IMR-90 (cell line): ENCODE data around the gene RAF1. TPM values are rescaled to one million over a fixed set of nuclear protein-coding genes. Genes with fewer than 3 reads are reported as not detected.

Experiments
- ATAC-seq: fragments of 200-7000 bp; cut with Tn5 transposase; 2 replicates; pipeline ENCODE4 v1.9.1; 2020; ENCODE audit warnings: low read depth, mild to moderate bottlenecking, moderate library complexity
- BruUV-seq: library from RNA; stranded (reverse); fragments of 400-500 nt; replicated peaks from 2 replicates; lab custom pipeline; 2021; lab: Mats Ljungman, UMichigan
- CTCF ChIA-PET: fragments of 300-600 bp; formaldehyde crosslinking; extraction: SDS; loops from one replicate; lab custom pipeline; 2021; ENCODE audit warnings: antibody characterized with exemption; lab: Yijun Ruan, JAX
- POLR2A ChIA-PET: fragments of 300-600 bp; sonication (Branson Sonifier 250); formaldehyde crosslinking; loops from one replicate; lab custom pipeline; 2022; ENCODE audit warnings: antibody characterized with exemption; ENCODE audit not compliant: unreplicated experiment; lab: Charles Lee
- DNase-seq: peaks from one replicate; pipeline ENCODE4 v3.0.0; 2013
- H2AFZ ChIP-seq: replicated peaks from 2 replicates; pipeline ENCODE3; 2013; ENCODE audit warnings: low read length, mild to moderate bottlenecking; ENCODE audit not compliant: poor library complexity
- H2AK5ac ChIP-seq: 2 replicates; pipeline ENCODE4 v1.6.1; 2013; ENCODE audit warnings: low read depth, low read length, inconsistent platforms
- H2AK9ac ChIP-seq: replicated peaks from 2 replicates; pipeline ENCODE3; 2013; ENCODE audit warnings: mild to moderate bottlenecking, low read depth, low read length, moderate library complexity; ENCODE audit not compliant: poor library complexity
- H2BK120ac ChIP-seq: 2 replicates; pipeline ENCODE4 v1.6.1; 2013; ENCODE audit warnings: low read depth, low read length, inconsistent platforms
- H2BK15ac ChIP-seq: 3 replicates; pipeline ENCODE4 v1.6.1; 2013; ENCODE audit warnings: low read depth, low read length, inconsistent platforms
- H2BK20ac ChIP-seq: 2 replicates; pipeline ENCODE4 v1.6.1; 2013; ENCODE audit warnings: low read depth, mild to moderate bottlenecking, inconsistent platforms, low read length, moderate library complexity
- H2BK5ac ChIP-seq: 2 replicates; pipeline ENCODE4 v1.6.1; 2013; ENCODE audit warnings: mild to moderate bottlenecking, low read depth, low read length, inconsistent platforms; ENCODE audit not compliant: poor library complexity, severe bottlenecking
- H3K14ac ChIP-seq: replicated peaks from 2 replicates; pipeline ENCODE4 v1.6.1; 2013; ENCODE audit warnings: low read depth, low read length, inconsistent platforms
- H3K18ac ChIP-seq: 2 replicates; pipeline ENCODE4 v1.6.1; 2013; ENCODE audit warnings: low read depth, low read length, control low read depth
- H3K23ac ChIP-seq: 2 replicates; pipeline ENCODE4 v1.6.1; 2013; ENCODE audit warnings: low read depth, low read length, inconsistent platforms
- H3K27ac ChIP-seq: 2 replicates; pipeline ENCODE4 v1.5.1; 2013; ENCODE audit warnings: mild to moderate bottlenecking, control low read depth, low read length; ENCODE audit not compliant: insufficient read depth
- H3K27me3 ChIP-seq: 2 replicates; pipeline ENCODE4 v1.6.1; 2013; ENCODE audit warnings: low read length; ENCODE audit not compliant: control insufficient read depth, insufficient read depth
- H3K36me3 ChIP-seq: 2 replicates; pipeline ENCODE4 v1.6.1; 2013; ENCODE audit warnings: low read length, mixed read lengths; ENCODE audit not compliant: control insufficient read depth, insufficient read depth
- H3K4ac ChIP-seq: 2 replicates; pipeline ENCODE4 v1.6.1; 2013; ENCODE audit warnings: low read depth, low read length, inconsistent platforms
- H3K4me1 ChIP-seq: 2 replicates; pipeline ENCODE4 v1.6.1; 2013; ENCODE audit warnings: low read length, mixed read lengths; ENCODE audit not compliant: control insufficient read depth, insufficient read depth
- H3K4me2 ChIP-seq: 2 replicates; pipeline ENCODE4 v1.6.1; 2013; ENCODE audit warnings: low read depth, mild to moderate bottlenecking, control low read depth, low read length, moderate library complexity
- H3K4me3 ChIP-seq: 2 replicates; pipeline ENCODE4 v1.5.1; 2013; ENCODE audit warnings: low read depth, mild to moderate bottlenecking, control low read depth, low read length, moderate library complexity; ENCODE audit not compliant: insufficient read depth
- H3K56ac ChIP-seq: 2 replicates; pipeline ENCODE4 v1.6.1; 2013; ENCODE audit warnings: low read length, inconsistent platforms; ENCODE audit not compliant: insufficient read depth; ENCODE audit errors: extremely low read depth
- H3K79me1 ChIP-seq, 2 experiments: 2 replicates each; pipeline ENCODE4 v1.6.1; 2013; ENCODE audit warnings: low read length in 2 of 2, inconsistent platforms in 1 of 2, low read depth in 1 of 2
- H3K9ac ChIP-seq: 2 replicates; pipeline ENCODE4 v1.6.1; 2013; ENCODE audit warnings: low read depth, low read length, control low read depth
- H3K9me1 ChIP-seq: 2 replicates; pipeline ENCODE4 v1.6.1; 2013; ENCODE audit warnings: low read length, inconsistent platforms; ENCODE audit not compliant: insufficient read depth
- H3K9me3 ChIP-seq: 2 replicates; pipeline ENCODE4 v1.6.1; 2013; ENCODE audit warnings: low read length; ENCODE audit not compliant: control insufficient read depth, insufficient read depth
- H4K20me1 ChIP-seq: 2 replicates; pipeline ENCODE4 v1.6.1; 2013; ENCODE audit warnings: low read length, inconsistent platforms; ENCODE audit not compliant: insufficient read depth
- H4K5ac ChIP-seq: 2 replicates; pipeline ENCODE4 v1.6.1; 2013; ENCODE audit warnings: mild to moderate bottlenecking, low read depth, low read length, control low read depth
- H4K8ac ChIP-seq, 2 experiments: 2 replicates each; pipeline ENCODE4 v1.6.1; 2013; ENCODE audit warnings: low read depth in 2 of 2, low read length in 2 of 2, control low read depth in 1 of 2, inconsistent platforms in 1 of 2
- H4K91ac ChIP-seq: 2 replicates; pipeline ENCODE4 v1.6.1; 2013; ENCODE audit warnings: low read depth, low read length, inconsistent platforms; ENCODE audit not compliant: insufficient read depth
- BHLHE40 ChIP-seq: fragments of 150-350 bp; IDR thresholded peaks from 2 replicates; pipeline ENCODE4 v1.6.1; 2016; ENCODE audit warnings: mild to moderate bottlenecking, low read depth, low read length
- CEBPB ChIP-seq: IDR thresholded peaks from 2 replicates; pipeline ENCODE4 v1.6.1; 2012; ENCODE audit warnings: low read depth, low read length, improper control_type of control experiment
- CHD1 ChIP-seq: IDR thresholded peaks from 2 replicates; pipeline ENCODE4 v1.6.1; 2012; ENCODE audit warnings: low read depth, low read length, improper control_type of control experiment
- FOS ChIP-seq: fragments of 150-350 bp; IDR thresholded peaks from 2 replicates; pipeline ENCODE4 v1.6.1; 2016; ENCODE audit warnings: low read depth, low read length
- MAFK ChIP-seq: IDR thresholded peaks from 2 replicates; pipeline ENCODE4 v1.6.1; 2012; ENCODE audit warnings: low read depth, low read length, improper control_type of control experiment
- MAZ ChIP-seq: IDR thresholded peaks from 2 replicates; pipeline ENCODE4 v1.6.1; 2012; ENCODE audit warnings: low read depth, mild to moderate bottlenecking, low read length, improper control_type of control experiment, moderate library complexity, borderline replicate concordance
- MXI1 ChIP-seq: IDR thresholded peaks from 2 replicates; pipeline ENCODE4 v1.6.1; 2012; ENCODE audit warnings: low read depth, mild to moderate bottlenecking, low read length, moderate library complexity, borderline replicate concordance
- NFE2L2 ChIP-seq: fragments of 150-350 bp; IDR thresholded peaks from 2 replicates; pipeline ENCODE4 v1.6.1; 2016; ENCODE audit warnings: low read depth, mild to moderate bottlenecking, low read length
- POLR2A ChIP-seq: IDR thresholded peaks from 2 replicates; pipeline ENCODE4 v1.6.1; 2012; ENCODE audit warnings: mild to moderate bottlenecking, low read depth, low read length
- RAD21 ChIP-seq: IDR thresholded peaks from 2 replicates; pipeline ENCODE4 v1.6.1; 2012; ENCODE audit warnings: low read length, improper control_type of control experiment
- RCOR1 ChIP-seq: IDR thresholded peaks from 2 replicates; pipeline ENCODE4 v1.6.1; 2012; ENCODE audit warnings: mild to moderate bottlenecking, low read length, improper control_type of control experiment; ENCODE audit not compliant: insufficient replicate concordance
- RFX5 ChIP-seq: IDR thresholded peaks from 2 replicates; pipeline ENCODE4 v1.8.0; 2012; ENCODE audit warnings: low read depth, mild to moderate bottlenecking, low read length, moderate library complexity
- SMC3 ChIP-seq: fragments of 150-350 bp; IDR thresholded peaks from 2 replicates; pipeline ENCODE4 v1.6.1; 2016; ENCODE audit warnings: low read depth, mild to moderate bottlenecking, antibody characterized with exemption, low read length, moderate library complexity
- USF2 ChIP-seq: fragments of 150-350 bp; IDR thresholded peaks from 2 replicates; pipeline ENCODE4 v1.6.1; 2017; ENCODE audit warnings: mild to moderate bottlenecking, antibody characterized with exemption, low read length, low read depth
- WGBS, 2 experiments: methylation state at CpG; one replicate each; pipeline versions ENCODE4 v1.1.5 to v1.1.7; 2013; ENCODE audit warnings: missing lambda C conversion rate in 2 of 2; ENCODE audit not compliant: insufficient read length in 1 of 2; ENCODE audit errors: extremely low coverage in 2 of 2; 5-methylcytosine and 5-hydroxymethylcytosine counted together
- dilution Hi-C: fragments of 300-500 bp; cut with HindIII; formaldehyde crosslinking; loops from one replicate; pipeline ENCODE4 v1.14.3; 2018; ENCODE audit warnings: low sequenced_read_pairs; ENCODE audit not compliant: unreplicated experiment
- in situ Hi-C: fragments of 300-500 bp; cut with MboI; formaldehyde crosslinking; loops from 3 replicates; pipeline ENCODE4 v1.14.3; 2019; ENCODE audit warnings: low sequenced_read_pairs, inconsistent platforms, mixed read lengths
- intact Hi-C: fragments of 100-400 bp; cut with micrococcal nuclease; formaldehyde crosslinking; loops from 2 replicates; pipeline ENCODE4 v1.10.0; 2022
- polyA plus RNA-seq, 3 experiments: library from polyadenylated mRNA; depleted of rRNA; stranded (reverse); fragments of >200 nt; gene quantifications; 2 replicates each; pipeline ENCODE4 v1.2.3, GENCODE V29; 2012; ENCODE audit warnings: low replicate concordance in 1 of 3
- total RNA-seq: library from RNA; depleted of rRNA; stranded (reverse); fragments of >200 nt; gene quantifications from 2 replicates; pipeline ENCODE4 v1.2.3, GENCODE V29; 2012
- TF ChIP-seq, protein P1 (sequence below): fragments of 150-350 bp; IDR thresholded peaks from 2 replicates; pipeline ENCODE4 v1.6.1; 2016; ENCODE audit warnings: low read depth, mild to moderate bottlenecking, low read length, moderate library complexity, borderline replicate concordance
- TF ChIP-seq, protein P2 (sequence below): conservative IDR thresholded peaks from 2 replicates; pipeline ENCODE4 v1.5.1; 2012; ENCODE audit warnings: mild to moderate bottlenecking, low read depth, low read length, improper control_type of control experiment

The RAF1 gene
- total and polyA plus RNA-seq, 2 of the 4 experiments (the other 2 are of a cell fraction): 115 to 151 TPM

DNA sequence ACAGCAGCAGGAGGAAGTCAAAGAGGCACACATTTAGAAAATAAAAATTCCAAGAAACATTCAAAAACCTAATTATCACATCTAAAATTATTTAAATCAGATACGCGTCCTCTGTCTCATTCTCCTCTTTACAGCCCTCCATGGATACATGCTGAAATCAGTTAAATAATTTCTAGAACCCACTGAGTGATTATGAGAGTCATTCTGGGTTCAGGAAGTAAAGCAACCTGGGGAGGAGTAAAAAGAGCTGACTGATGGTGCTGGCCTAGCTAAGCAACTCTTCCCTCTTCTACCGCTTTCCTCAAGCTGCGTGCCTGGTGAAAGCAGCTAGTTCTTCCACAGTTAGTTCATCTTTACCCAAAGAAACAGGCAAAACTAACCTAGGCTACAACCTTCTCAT, 48.7 kb downstream of the RAF1 start:
- H3K9ac ChIP-seq: no peak overlapping the region
- TF ChIP-seq USF2 (no peak), MXI1 (no peak), RCOR1 (no peak), RFX5 (no peak), NFE2L2 (no peak), CEBPB (no peak), MAZ (no peak), RAD21 (no peak), CHD1 (no peak), BHLHE40 (no peak), POLR2A (no peak), SMC3 (no peak), FOS (no peak), MAFK (no peak)
- TF ChIP-seq, protein P1, sequence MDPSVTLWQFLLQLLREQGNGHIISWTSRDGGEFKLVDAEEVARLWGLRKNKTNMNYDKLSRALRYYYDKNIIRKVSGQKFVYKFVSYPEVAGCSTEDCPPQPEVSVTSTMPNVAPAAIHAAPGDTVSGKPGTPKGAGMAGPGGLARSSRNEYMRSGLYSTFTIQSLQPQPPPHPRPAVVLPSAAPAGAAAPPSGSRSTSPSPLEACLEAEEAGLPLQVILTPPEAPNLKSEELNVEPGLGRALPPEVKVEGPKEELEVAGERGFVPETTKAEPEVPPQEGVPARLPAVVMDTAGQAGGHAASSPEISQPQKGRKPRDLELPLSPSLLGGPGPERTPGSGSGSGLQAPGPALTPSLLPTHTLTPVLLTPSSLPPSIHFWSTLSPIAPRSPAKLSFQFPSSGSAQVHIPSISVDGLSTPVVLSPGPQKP: no peak
- TF ChIP-seq, protein P2, sequence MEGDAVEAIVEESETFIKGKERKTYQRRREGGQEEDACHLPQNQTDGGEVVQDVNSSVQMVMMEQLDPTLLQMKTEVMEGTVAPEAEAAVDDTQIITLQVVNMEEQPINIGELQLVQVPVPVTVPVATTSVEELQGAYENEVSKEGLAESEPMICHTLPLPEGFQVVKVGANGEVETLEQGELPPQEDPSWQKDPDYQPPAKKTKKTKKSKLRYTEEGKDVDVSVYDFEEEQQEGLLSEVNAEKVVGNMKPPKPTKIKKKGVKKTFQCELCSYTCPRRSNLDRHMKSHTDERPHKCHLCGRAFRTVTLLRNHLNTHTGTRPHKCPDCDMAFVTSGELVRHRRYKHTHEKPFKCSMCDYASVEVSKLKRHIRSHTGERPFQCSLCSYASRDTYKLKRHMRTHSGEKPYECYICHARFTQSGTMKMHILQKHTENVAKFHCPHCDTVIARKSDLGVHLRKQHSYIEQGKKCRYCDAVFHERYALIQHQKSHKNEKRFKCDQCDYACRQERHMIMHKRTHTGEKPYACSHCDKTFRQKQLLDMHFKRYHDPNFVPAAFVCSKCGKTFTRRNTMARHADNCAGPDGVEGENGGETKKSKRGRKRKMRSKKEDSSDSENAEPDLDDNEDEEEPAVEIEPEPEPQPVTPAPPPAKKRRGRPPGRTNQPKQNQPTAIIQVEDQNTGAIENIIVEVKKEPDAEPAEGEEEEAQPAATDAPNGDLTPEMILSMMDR: no peak
- no peak overlapping the region for H2BK20ac ChIP-seq
- no peak overlapping the region for H2AK9ac ChIP-seq
- H3K9me1 ChIP-seq: peaks cover 7% of the 10 kb centered on the region; the same call in 1 of the 2 replicates
- H3K4ac ChIP-seq: no peak overlapping the region
- H3K27me3 ChIP-seq: no peaks in the 10 kb centered on the region
- ChIA-PET POLR2A (no interaction called here), CTCF (interaction anchor here (0.5 to 0.8 kb wide), 2 partner anchors 10 to 28 kb away, joined by 3 to 6 read pairs; no protein-coding TSS in a partner anchor)
- dilution Hi-C loops (no loop called here), intact Hi-C loops (no loop called here), in situ Hi-C loops (no loop called here)
- peaks cover 4% of the 10 kb centered on the region for H3K4me1 ChIP-seq
- no peak overlapping the region for H2AK5ac ChIP-seq
- WGBS, 2 experiments: 100% methylated on average over 2 of the region's 4 CpGs; no CpG with 5 or more reads in 1 of the 2 experiments
- 0 out of 2 replicates have a peak overlapping the region, but pooled peaks have one; percentile 33 for H3K23ac ChIP-seq
- H2BK5ac ChIP-seq: no peak overlapping the region
- no TSS peak for BruUV-seq
- H3K79me1 ChIP-seq: peaks cover 38 to 69% of the 10 kb centered on the region in 2 experiments
- H4K5ac ChIP-seq: no peak overlapping the region
- peaks cover 23% of the 10 kb centered on the region for H4K20me1 ChIP-seq
- no peak overlapping the region for H4K91ac ChIP-seq
- no peak overlapping the region for H3K4me2 ChIP-seq
- H2BK15ac ChIP-seq: no peak overlapping the region
- H3K56ac ChIP-seq: no peak overlapping the region
- H3K4me3 ChIP-seq: no peak overlapping the region
- no peak overlapping the region for H3K14ac ChIP-seq
- DNase-seq (no peak), ATAC-seq (no peak)
- peaks cover 25% of the 10 kb centered on the region for H3K36me3 ChIP-seq
- H3K27ac ChIP-seq: no peak overlapping the region
- H2BK120ac ChIP-seq: no peak overlapping the region
- no peak overlapping the region for H4K8ac ChIP-seq
- no peaks in the 10 kb centered on the region for H3K9me3 ChIP-seq
- H3K18ac ChIP-seq: no peak overlapping the region
- H2AFZ ChIP-seq: no peak overlapping the region
